ENCODE data around the gene TBP.
"Not testable (repeated sequence)": the region's sequence is repeated elsewhere in the genome, so short reads cannot be mapped to it uniquely, and the experiment has no call there.

Gene TBP

GRCh38 chr6:170612256-170612804 is 58.2 kb downstream of the TBP start:
- DNase-seq = not testable (repeated sequence)

DNA sequence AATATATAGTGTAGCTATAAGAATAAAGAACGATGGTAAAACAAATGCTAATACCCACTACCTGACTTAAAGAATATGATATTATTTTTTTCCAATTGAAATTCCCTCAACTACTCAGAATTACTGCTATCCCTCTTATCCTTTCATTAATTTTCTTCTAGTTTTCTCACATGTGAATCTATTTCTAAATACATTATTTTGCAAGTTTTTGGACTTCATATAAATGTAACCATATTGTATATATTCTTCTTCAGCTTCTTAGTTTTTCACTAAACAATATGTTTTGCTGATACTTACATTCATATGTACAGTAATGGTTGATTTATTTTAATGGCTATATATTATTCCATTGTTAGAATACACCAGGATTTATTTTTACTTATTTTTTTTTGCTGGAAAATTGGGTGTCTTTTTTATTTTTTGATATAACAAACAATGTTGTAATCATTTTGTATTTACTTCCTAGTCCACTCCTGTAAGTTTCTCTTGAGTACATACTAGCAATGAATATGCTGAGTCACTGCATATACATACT is 61.9 kb downstream of the TBP start:
- DNase-seq = not testable (repeated sequence)

Data from stimulated activated CD4-positive, alpha-beta T cell treated with anti-CD3 and anti-CD28 coated beads, Interleukin-12 subunit alpha, Interleukin-12 subunit beta, amount 100 ng/mL, for 4 hours (primary cell).